Measurements from ENCODE around the gene ZBTB44.
A peak's percentile ranks its signal among the peaks of the same experiment; 100 is the strongest.

Gene ZBTB44

DNA sequence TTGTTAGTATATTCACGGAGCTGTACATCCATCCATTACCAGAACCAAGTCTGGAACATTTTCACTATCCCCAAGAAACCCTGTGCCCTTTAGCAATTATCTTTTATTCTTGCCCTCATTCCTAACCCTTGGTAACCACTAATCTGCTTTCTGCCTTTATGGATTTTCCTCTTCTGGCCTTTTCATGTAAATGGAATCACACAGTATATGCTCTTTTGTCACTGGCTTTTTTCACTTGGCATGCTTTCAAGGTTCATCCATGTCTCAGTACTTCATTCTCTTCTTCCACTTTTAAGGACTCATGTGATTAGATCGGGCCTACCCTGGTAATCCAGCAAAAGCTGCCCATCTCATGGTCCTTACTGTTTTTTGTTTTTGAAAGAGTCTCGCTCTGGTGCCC lies 11.0 kb upstream of the ZBTB44 start:
- no peak overlapping the region for H3K18ac ChIP-seq (ENCODE audit: low read depth in 1 of 2, low read length in 2 of 2)
- no peak overlapping the region for H3K4me2 ChIP-seq (ENCODE audit: low read length, poor library complexity, severe bottlenecking)
- H4K8ac ChIP-seq (ENCODE audit: low read length) = no peak overlapping the region
- no peak overlapping the region for H3K4ac ChIP-seq (ENCODE audit: low read depth in 1 of 2, low read length in 2 of 2)
- no peak overlapping the region for H2BK120ac ChIP-seq (ENCODE audit: low read depth, low read length)
- H3K9ac ChIP-seq (ENCODE audit: low read length) = no peak overlapping the region
- peaks cover 13% of the 10 kb centered on the region for H3K9me3 ChIP-seq (ENCODE audit: control insufficient read depth, low read length)
- H2BK5ac ChIP-seq (ENCODE audit: low read depth, low read length, poor library complexity, severe bottlenecking) = no peak overlapping the region
- H3K27me3 ChIP-seq (ENCODE audit: control insufficient read depth in 1 of 2, insufficient read depth in 1 of 2, low read length in 2 of 2) = no peaks in the 10 kb centered on the region
- no peak overlapping the region for H3K4me3 ChIP-seq (ENCODE audit: insufficient read depth in 1 of 2, low read depth in 1 of 2, low read length in 2 of 2)
- no peak overlapping the region for H3K23ac ChIP-seq (ENCODE audit: low read length in 2 of 2)
- 67% methylated on average over 3 of the region's 3 CpGs for WGBS
- H2BK15ac ChIP-seq (ENCODE audit: low read depth, poor library complexity, severe bottlenecking) = no peak overlapping the region
- no peak for DNase-seq
- no peaks in the 10 kb centered on the region for H3K36me3 ChIP-seq (ENCODE audit: control insufficient read depth in 1 of 2, insufficient read depth in 2 of 2, low read depth in 1 of 2, low read length in 2 of 2)
- no peak overlapping the region for H3K14ac ChIP-seq (ENCODE audit: low read length in 2 of 2)
- no peak overlapping the region for H2BK12ac ChIP-seq (ENCODE audit: low read length in 2 of 2)
- no peak overlapping the region for H2AFZ ChIP-seq (ENCODE audit: low read depth, low read length)
- no peak overlapping the region for H2AK5ac ChIP-seq (ENCODE audit: low read length, severe bottlenecking)
- H3K79me1 ChIP-seq (replicated peaks; ENCODE audit: low read length, poor library complexity, severe bottlenecking) = no peaks in the 10 kb centered on the region
- H3K4me1 ChIP-seq (ENCODE audit: control insufficient read depth, insufficient read depth, low read depth, low read length) = no peaks in the 10 kb centered on the region
- H4K91ac ChIP-seq (ENCODE audit: low read length) = no peak overlapping the region
- no peak overlapping the region for H3K27ac ChIP-seq (ENCODE audit: low read length, poor library complexity, severe bottlenecking)

DNA sequence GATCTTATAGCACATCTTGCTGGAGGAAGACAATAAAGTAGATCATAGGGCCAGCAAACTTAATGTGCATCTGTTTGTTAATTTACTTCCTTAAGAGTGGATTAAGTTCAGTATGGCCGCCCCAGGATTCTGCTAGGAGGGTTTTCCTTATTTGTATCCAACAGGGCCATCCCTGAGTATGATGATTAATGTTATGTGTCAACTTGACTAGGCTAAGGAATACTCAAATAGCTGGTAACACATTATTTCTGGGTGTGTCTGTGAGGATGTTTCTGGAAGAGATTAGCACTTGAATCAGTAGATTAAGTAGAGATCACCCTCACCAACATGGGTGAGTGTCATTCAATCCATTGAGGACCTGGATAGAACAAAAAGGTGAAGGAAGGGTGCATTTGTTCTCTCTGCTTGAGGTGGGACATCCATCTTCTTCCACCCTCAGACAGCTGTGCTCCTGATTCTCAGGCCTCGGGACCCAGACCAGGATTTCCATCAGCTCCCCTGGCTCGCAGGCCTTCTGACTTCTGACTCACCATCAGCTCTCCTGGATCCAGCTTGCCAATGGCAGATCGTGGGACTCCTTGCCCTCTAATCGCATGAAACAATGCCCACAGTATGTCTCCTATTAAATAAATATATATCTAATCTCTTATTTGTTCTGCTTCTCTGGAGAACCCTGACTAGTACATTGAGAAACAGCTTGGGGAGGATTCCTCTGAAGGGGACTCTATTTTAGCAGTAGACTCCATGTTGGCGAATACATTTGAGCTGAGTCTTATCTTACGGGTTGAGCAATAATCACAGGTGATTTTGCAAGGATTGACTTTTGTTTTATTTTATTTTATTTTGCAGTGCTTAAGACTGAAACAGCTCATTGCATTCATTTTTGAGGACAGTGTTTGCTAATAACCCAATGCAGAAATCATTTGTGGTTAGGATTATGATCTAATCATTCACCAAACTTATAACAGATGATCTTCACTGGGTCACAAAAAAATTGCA lies 9.0 kb upstream of the ZBTB44 start:
- no peak overlapping the region for H3K4me2 ChIP-seq (ENCODE audit: low read length, poor library complexity, severe bottlenecking)
- H3K18ac ChIP-seq (ENCODE audit: low read depth in 1 of 2, low read length in 2 of 2) = no peak overlapping the region
- no peak overlapping the region for H3K4ac ChIP-seq (ENCODE audit: low read depth in 1 of 2, low read length in 2 of 2)
- H4K91ac ChIP-seq (ENCODE audit: low read length) = no peak overlapping the region
- H3K4me1 ChIP-seq (ENCODE audit: control insufficient read depth, insufficient read depth, low read depth, low read length) = peaks cover 2% of the 10 kb centered on the region
- no peak overlapping the region for H3K14ac ChIP-seq (ENCODE audit: low read length in 2 of 2)
- no peaks in the 10 kb centered on the region for H3K27me3 ChIP-seq (ENCODE audit: control insufficient read depth in 1 of 2, insufficient read depth in 1 of 2, low read length in 2 of 2)
- H3K27ac ChIP-seq (ENCODE audit: low read length, poor library complexity, severe bottlenecking) = no peak overlapping the region
- H2BK120ac ChIP-seq (ENCODE audit: low read depth, low read length) = no peak overlapping the region
- H3K9me3 ChIP-seq (ENCODE audit: control insufficient read depth, low read length) = peaks cover 20% of the 10 kb centered on the region
- no peak overlapping the region for H3K9ac ChIP-seq (ENCODE audit: low read length)
- no peaks in the 10 kb centered on the region for H3K36me3 ChIP-seq (ENCODE audit: control insufficient read depth in 1 of 2, insufficient read depth in 2 of 2, low read depth in 1 of 2, low read length in 2 of 2)
- no peak overlapping the region for H2AK5ac ChIP-seq (ENCODE audit: low read length, severe bottlenecking)
- no peak overlapping the region for H2BK12ac ChIP-seq (ENCODE audit: low read length in 2 of 2)
- 87% methylated on average over 5 of the region's 7 CpGs for WGBS
- no peak overlapping the region for H3K23ac ChIP-seq (ENCODE audit: low read length in 2 of 2)
- no peak for DNase-seq
- no peak overlapping the region for H2AFZ ChIP-seq (ENCODE audit: low read depth, low read length)
- H3K79me1 ChIP-seq (replicated peaks; ENCODE audit: low read length, poor library complexity, severe bottlenecking) = no peaks in the 10 kb centered on the region
- no peak overlapping the region for H2BK15ac ChIP-seq (ENCODE audit: low read depth, poor library complexity, severe bottlenecking)
- no peak overlapping the region for H4K8ac ChIP-seq (ENCODE audit: low read length)
- no peak overlapping the region for H2BK5ac ChIP-seq (ENCODE audit: low read depth, low read length, poor library complexity, severe bottlenecking)
- H3K4me3 ChIP-seq (ENCODE audit: insufficient read depth in 1 of 2, low read depth in 1 of 2, low read length in 2 of 2) = no peak overlapping the region

DNA sequence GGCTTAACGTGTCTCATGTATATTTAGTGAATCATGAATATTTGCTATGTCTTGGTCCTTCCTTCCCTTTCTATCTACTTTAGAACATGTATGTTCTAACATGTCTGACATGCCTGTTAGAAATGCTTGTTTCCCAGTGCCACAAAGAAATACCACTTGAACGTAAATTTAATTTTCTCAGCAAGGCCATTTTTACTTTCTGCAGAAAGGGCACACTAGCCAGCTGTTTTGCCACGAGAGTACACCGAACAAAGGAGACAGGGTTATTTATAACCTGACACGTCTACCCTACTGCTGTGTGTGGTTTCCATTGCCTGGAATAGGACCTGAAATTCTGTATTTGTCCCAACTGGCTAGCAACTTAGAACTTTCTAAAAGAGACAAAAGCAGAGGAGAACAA lies 7.4 kb upstream of the ZBTB44 start:
- Histone ChIP-seq H2BK15ac (ENCODE audit: low read depth, poor library complexity, severe bottlenecking) (no peak overlapping the region), H2AFZ (ENCODE audit: low read depth, low read length) (no peak overlapping the region), H3K4me2 (ENCODE audit: low read length, poor library complexity, severe bottlenecking) (no peak overlapping the region), H2BK120ac (ENCODE audit: low read depth, low read length) (no peak overlapping the region), H2BK12ac (ENCODE audit: low read length in 2 of 2) (no peak overlapping the region), H3K14ac (ENCODE audit: low read length in 2 of 2) (no peak overlapping the region), H3K27me3 (ENCODE audit: control insufficient read depth in 1 of 2, insufficient read depth in 1 of 2, low read length in 2 of 2) (no peaks in the 10 kb centered on the region), H2AK5ac (ENCODE audit: low read length, severe bottlenecking) (no peak overlapping the region), H3K79me1 (replicated peaks; ENCODE audit: low read length, poor library complexity, severe bottlenecking) (no peaks in the 10 kb centered on the region), H3K18ac (ENCODE audit: low read depth in 1 of 2, low read length in 2 of 2) (no peak overlapping the region), H3K9me3 (ENCODE audit: control insufficient read depth, low read length) (peaks cover 20% of the 10 kb centered on the region), H3K4me3 (ENCODE audit: insufficient read depth in 1 of 2, low read depth in 1 of 2, low read length in 2 of 2) (no peak overlapping the region), H4K91ac (ENCODE audit: low read length) (no peak overlapping the region), H3K9ac (ENCODE audit: low read length) (no peak overlapping the region), H3K23ac (ENCODE audit: low read length in 2 of 2) (no peak overlapping the region), H2BK5ac (ENCODE audit: low read depth, low read length, poor library complexity, severe bottlenecking) (no peak overlapping the region), H3K4me1 (ENCODE audit: control insufficient read depth, insufficient read depth, low read depth, low read length) (peaks cover 4% of the 10 kb centered on the region), H3K36me3 (ENCODE audit: control insufficient read depth in 1 of 2, insufficient read depth in 2 of 2, low read depth in 1 of 2, low read length in 2 of 2) (no peaks in the 10 kb centered on the region), H4K8ac (ENCODE audit: low read length) (no peak overlapping the region), H3K4ac (ENCODE audit: low read depth in 1 of 2, low read length in 2 of 2) (no peak overlapping the region), H3K27ac (ENCODE audit: low read length, poor library complexity, severe bottlenecking) (no peak overlapping the region)
- WGBS = 89% methylated on average over 4 of the region's 5 CpGs
- DNase-seq = no peak

- Histone ChIP-seq H2BK15ac (ENCODE audit: low read depth, poor library complexity, severe bottlenecking) (no peak overlapping the region), H3K14ac (ENCODE audit: low read length in 2 of 2) (no peak overlapping the region), H3K79me1 (replicated peaks; ENCODE audit: low read length, poor library complexity, severe bottlenecking) (peaks cover 7% of the 10 kb centered on the region), H2AK5ac (ENCODE audit: low read length, severe bottlenecking) (peak overlapping the region; percentile 97), H3K18ac (ENCODE audit: low read depth in 1 of 2, low read length in 2 of 2) (no peak overlapping the region), H3K27me3 (ENCODE audit: control insufficient read depth in 1 of 2, insufficient read depth in 1 of 2, low read length in 2 of 2) (no peaks in the 10 kb centered on the region), H3K4me1 (ENCODE audit: control insufficient read depth, insufficient read depth, low read depth, low read length) (peaks cover 11% of the 10 kb centered on the region), H3K9ac (ENCODE audit: low read length) (no peak overlapping the region), H2BK12ac (ENCODE audit: low read length in 2 of 2) (no peak overlapping the region), H3K4me3 (ENCODE audit: insufficient read depth in 1 of 2, low read depth in 1 of 2, low read length in 2 of 2) (no peak overlapping the region), H3K4me2 (ENCODE audit: low read length, poor library complexity, severe bottlenecking) (peak overlapping the region; percentile 79), H4K8ac (ENCODE audit: low read length) (no peak overlapping the region), H2BK120ac (ENCODE audit: low read depth, low read length) (no peak overlapping the region), H3K23ac (ENCODE audit: low read length in 2 of 2) (no peak overlapping the region), H3K4ac (ENCODE audit: low read depth in 1 of 2, low read length in 2 of 2) (no peak overlapping the region), H4K91ac (ENCODE audit: low read length) (no peak overlapping the region), H3K27ac (ENCODE audit: low read length, poor library complexity, severe bottlenecking) (peak overlapping the region; percentile 99), H2AFZ (ENCODE audit: low read depth, low read length) (no peak overlapping the region), H3K36me3 (ENCODE audit: control insufficient read depth in 1 of 2, insufficient read depth in 2 of 2, low read depth in 1 of 2, low read length in 2 of 2) (no peaks in the 10 kb centered on the region), H3K9me3 (ENCODE audit: control insufficient read depth, low read length) (peaks cover 20% of the 10 kb centered on the region), H2BK5ac (ENCODE audit: low read depth, low read length, poor library complexity, severe bottlenecking) (peak overlapping the region; percentile 84)
- 59% methylated on average over 4 of the region's 4 CpGs for WGBS
- no peak for DNase-seq
Observed at GRCh38 chr11:130318031-130318673, 3.4 kb upstream of the ZBTB44 start.

Data from mesenchymal stem cell (in vitro differentiated cells and primary cell).